Activated T-helper 17 cell treated with anti-CD3 and anti-CD28 coated beads, Interleukin-2, amount 50 U/mL, for 72 hours (primary cell): ENCODE measurements around the gene RIPK1. TPM values are rescaled to one million over a fixed set of nuclear protein-coding genes. Genes with fewer than 3 reads are reported as not detected.

Experiments
- ATAC-seq: fragments of 150-1000 bp; cut with Tn5 transposase; replicated peaks from 2 replicates; pipeline ENCODE4 v1.10.0; 2021; ENCODE audit warnings: mild to moderate bottlenecking, moderate library complexity
- H3K27ac Mint-ChIP-seq: one replicate; pipeline ENCODE4 v1.8.0; 2022; ENCODE audit warnings: mixed read lengths
- H3K27me3 Mint-ChIP-seq: one replicate; pipeline ENCODE4 v1.8.0; 2022; ENCODE audit warnings: mixed read lengths
- H3K36me3 Mint-ChIP-seq: one replicate; pipeline ENCODE4 v1.8.0; 2022; ENCODE audit warnings: low read depth, mild to moderate bottlenecking, mixed read lengths
- H3K4me1 Mint-ChIP-seq: one replicate; pipeline ENCODE4 v1.8.0; 2022; ENCODE audit warnings: mixed read lengths
- H3K4me3 Mint-ChIP-seq: one replicate; pipeline ENCODE4 v1.8.0; 2022; ENCODE audit warnings: mild to moderate bottlenecking, mixed read lengths
- H3K9me3 Mint-ChIP-seq: one replicate; pipeline ENCODE4 v1.8.0; 2022; ENCODE audit warnings: mixed read lengths
- total RNA-seq, 2 donors: library from RNA; stranded (reverse); gene quantifications; one replicate each; pipeline ENCODE4 v1.2.3, GENCODE V29; 2022

Gene RIPK1
- total RNA-seq, 2 donors from 2014 or later, result 17.5 to 18.2 TPM

- H3K36me3 Mint-ChIP-seq, result peaks cover 92% of the 10 kb centered on the region
- peaks cover 5% of the 10 kb centered on the region for H3K4me1 Mint-ChIP-seq
- H3K4me3 Mint-ChIP-seq, result no peak overlapping the region
- no peak for ATAC-seq
- H3K27ac Mint-ChIP-seq, result peak overlapping the region; percentile 76
- no peaks in the 10 kb centered on the region for H3K9me3 Mint-ChIP-seq
- no peaks in the 10 kb centered on the region for H3K27me3 Mint-ChIP-seq
Observed at GRCh38 chr6:3086282-3086946, 18.1 kb downstream of the RIPK1 start.

GRCh38 chr6:3088446-3088845 is 20.2 kb downstream of the RIPK1 start:
- Mint-ChIP-seq H3K9me3 (no peaks in the 10 kb centered on the region), H3K27ac (peak overlapping the region; percentile 76), H3K27me3 (no peaks in the 10 kb centered on the region), H3K4me3 (no peak overlapping the region), H3K4me1 (peaks cover 5% of the 10 kb centered on the region), H3K36me3 (peaks cover 72% of the 10 kb centered on the region)
- ATAC-seq, result peak; percentile 89

GRCh38 chr6:3088968-3089367 is 20.7 kb downstream of the RIPK1 start:
- Mint-ChIP-seq H3K36me3 (peaks cover 67% of the 10 kb centered on the region), H3K27me3 (no peaks in the 10 kb centered on the region), H3K4me3 (no peak overlapping the region), H3K4me1 (peaks cover 4% of the 10 kb centered on the region), H3K9me3 (no peaks in the 10 kb centered on the region), H3K27ac (peak overlapping the region; percentile 76)
- ATAC-seq, result no peak

- ATAC-seq, result no peak
- no peaks in the 10 kb centered on the region for H3K4me1 Mint-ChIP-seq
- H3K4me3 Mint-ChIP-seq, result no peak overlapping the region
- H3K9me3 Mint-ChIP-seq, result no peaks in the 10 kb centered on the region
- H3K27ac Mint-ChIP-seq, result peak overlapping the region; percentile 49
- H3K27me3 Mint-ChIP-seq, result no peaks in the 10 kb centered on the region
- H3K36me3 Mint-ChIP-seq, result peaks cover 67% of the 10 kb centered on the region
Observed at GRCh38 chr6:3090013-3090412, 21.7 kb downstream of the RIPK1 start.

GRCh38 chr6:3094815-3095214 is 26.5 kb downstream of the RIPK1 start:
- peaks cover 66% of the 10 kb centered on the region for H3K36me3 Mint-ChIP-seq
- no peak overlapping the region for H3K4me3 Mint-ChIP-seq
- H3K27ac Mint-ChIP-seq, result no peak overlapping the region
- no peaks in the 10 kb centered on the region for H3K9me3 Mint-ChIP-seq
- H3K4me1 Mint-ChIP-seq, result no peaks in the 10 kb centered on the region
- no peak for ATAC-seq
- no peaks in the 10 kb centered on the region for H3K27me3 Mint-ChIP-seq

- Mint-ChIP-seq H3K27me3 (no peaks in the 10 kb centered on the region), H3K4me1 (no peaks in the 10 kb centered on the region), H3K4me3 (no peak overlapping the region), H3K36me3 (peaks cover 92% of the 10 kb centered on the region), H3K9me3 (no peaks in the 10 kb centered on the region), H3K27ac (no peak overlapping the region)
- peak; percentile 89 for ATAC-seq
Observed at GRCh38 chr6:3102875-3103274, 34.6 kb downstream of the RIPK1 start.

- H3K27me3 Mint-ChIP-seq, result no peaks in the 10 kb centered on the region
- no peak overlapping the region for H3K4me3 Mint-ChIP-seq
- H3K27ac Mint-ChIP-seq, result peak overlapping the region; percentile 8
- H3K4me1 Mint-ChIP-seq, result no peaks in the 10 kb centered on the region
- no peaks in the 10 kb centered on the region for H3K9me3 Mint-ChIP-seq
- ATAC-seq, result no peak
- H3K36me3 Mint-ChIP-seq, result peaks cover 97% of the 10 kb centered on the region
Observed at GRCh38 chr6:3108746-3109414, 40.6 kb downstream of the RIPK1 start.

GRCh38 chr6:3109761-3110160 is 41.5 kb downstream of the RIPK1 start:
- Mint-ChIP-seq H3K4me1 (no peaks in the 10 kb centered on the region), H3K4me3 (no peak overlapping the region), H3K27ac (no peak overlapping the region), H3K36me3 (peaks cover 96% of the 10 kb centered on the region), H3K27me3 (no peaks in the 10 kb centered on the region), H3K9me3 (no peaks in the 10 kb centered on the region)
- no peak for ATAC-seq

GRCh38 chr6:3114377-3114776 is 46.1 kb downstream of the RIPK1 start:
- ATAC-seq, result no peak
- no peak overlapping the region for H3K27ac Mint-ChIP-seq

GRCh38 chr6:3117912-3118352 is 49.6 kb downstream of the RIPK1 start:
- H3K4me3 Mint-ChIP-seq, result peak overlapping the region; percentile 82
- no peak for ATAC-seq
- no peaks in the 10 kb centered on the region for H3K27me3 Mint-ChIP-seq
- peaks cover 14% of the 10 kb centered on the region for H3K4me1 Mint-ChIP-seq
- H3K27ac Mint-ChIP-seq, result peak overlapping the region; percentile 65
- peaks cover 21% of the 10 kb centered on the region for H3K36me3 Mint-ChIP-seq
- H3K9me3 Mint-ChIP-seq, result no peaks in the 10 kb centered on the region

More at GRCh38 chr6:3114377-3114776, 46.1 kb downstream of the RIPK1 start:
- Mint-ChIP-seq H3K27me3 (no peaks in the 10 kb centered on the region), H3K36me3 (peaks cover 56% of the 10 kb centered on the region), H3K9me3 (no peaks in the 10 kb centered on the region), H3K4me3 (no peak overlapping the region), H3K4me1 (peaks cover 12% of the 10 kb centered on the region)

GRCh38 chr6:3118353-3119039 is 50.2 kb downstream of the RIPK1 start, which contains the start of gene BPHL:
Gene BPHL (plus strand): TSS chr6:3118711. CDS start chr6:3118741, 30 bp downstream.
- H3K27me3 Mint-ChIP-seq, result no peaks in the 10 kb centered on the region
- peak within 1 kb of the TSS; percentile 65 for H3K27ac Mint-ChIP-seq
- ATAC-seq, result peak; percentile 92
- H3K4me3 Mint-ChIP-seq, result peak within 1 kb of the TSS; percentile 82
- H3K9me3 Mint-ChIP-seq, result no peaks in the 10 kb centered on the region
- H3K4me1 Mint-ChIP-seq, result peaks cover 14% of the 10 kb centered on the region
- peaks cover 15% of the 10 kb centered on the region for H3K36me3 Mint-ChIP-seq

GRCh38 chr6:3119040-3119723 is 50.9 kb downstream of the RIPK1 start:
- peak overlapping the region; percentile 82 for H3K4me3 Mint-ChIP-seq
- no peaks in the 10 kb centered on the region for H3K9me3 Mint-ChIP-seq
- H3K4me1 Mint-ChIP-seq, result peaks cover 14% of the 10 kb centered on the region
- peak; percentile 27 for ATAC-seq
- peak overlapping the region; percentile 39 for H3K27ac Mint-ChIP-seq
- no peaks in the 10 kb centered on the region for H3K27me3 Mint-ChIP-seq
- peaks cover 10% of the 10 kb centered on the region for H3K36me3 Mint-ChIP-seq

GRCh38 chr6:3120765-3121089 is 52.4 kb downstream of the RIPK1 start:
- Mint-ChIP-seq H3K36me3 (no peaks in the 10 kb centered on the region), H3K27ac (no peak overlapping the region), H3K27me3 (no peaks in the 10 kb centered on the region), H3K4me1 (peaks cover 14% of the 10 kb centered on the region), H3K4me3 (no peak overlapping the region), H3K9me3 (no peaks in the 10 kb centered on the region)
- no peak for ATAC-seq

GRCh38 chr6:3122823-3123182 is 54.5 kb downstream of the RIPK1 start:
- ATAC-seq, result no peak
- no peaks in the 10 kb centered on the region for H3K27me3 Mint-ChIP-seq
- H3K9me3 Mint-ChIP-seq, result no peaks in the 10 kb centered on the region
- H3K27ac Mint-ChIP-seq, result no peak overlapping the region
- H3K4me3 Mint-ChIP-seq, result no peak overlapping the region
- peaks cover 9% of the 10 kb centered on the region for H3K4me1 Mint-ChIP-seq
- no peaks in the 10 kb centered on the region for H3K36me3 Mint-ChIP-seq
